ENCODE measurements around the gene RASL11B. TPM values are rescaled to one million over a fixed set of nuclear protein-coding genes. Genes with fewer than 3 reads are reported as not detected.
A peak's percentile ranks its signal among the peaks of the same experiment; 100 is the strongest.

RASL11B gene
- total RNA-seq, 1 donor from 2014 or later = 11.3 TPM

GRCh38 chr4:52869196-52869595 lies 7.1 kb downstream of the RASL11B start:
- H3K27ac Mint-ChIP-seq (ENCODE audit: unreplicated experiment) = no peak overlapping the region

GRCh38 chr4:52869656-52870055 lies 7.5 kb downstream of the RASL11B start:
- H3K27ac Mint-ChIP-seq (ENCODE audit: unreplicated experiment) = no peak overlapping the region
- peaks cover 4% of the 10 kb centered on the region for H3K36me3 Mint-ChIP-seq (ENCODE audit: low read depth)
- H3K27me3 Mint-ChIP-seq (ENCODE audit: low read depth) = no peaks in the 10 kb centered on the region
- no peaks in the 10 kb centered on the region for H3K9me3 Mint-ChIP-seq
- H3K4me3 Mint-ChIP-seq = no peak overlapping the region
- TF ChIP-seq CTCF (conservative IDR thresholded peaks at IDR 0.05) = no peak
- no peak for DNase-seq (ENCODE audit: low read depth, low spot score)
- peaks cover 36% of the 10 kb centered on the region for H3K4me1 Mint-ChIP-seq

More at GRCh38 chr4:52869196-52869595, 7.1 kb downstream of the RASL11B start:
- H3K36me3 Mint-ChIP-seq (ENCODE audit: low read depth) = peaks cover 4% of the 10 kb centered on the region
- H3K27me3 Mint-ChIP-seq (ENCODE audit: low read depth) = no peaks in the 10 kb centered on the region
- no peaks in the 10 kb centered on the region for H3K9me3 Mint-ChIP-seq
- DNase-seq (ENCODE audit: low read depth, low spot score) = no peak
- peaks cover 36% of the 10 kb centered on the region for H3K4me1 Mint-ChIP-seq
- no peak for TF ChIP-seq CTCF (conservative IDR thresholded peaks at IDR 0.05)
- H3K4me3 Mint-ChIP-seq = no peak overlapping the region

GRCh38 chr4:52870225-52870624 lies 8.1 kb downstream of the RASL11B start:
- no peaks in the 10 kb centered on the region for H3K27me3 Mint-ChIP-seq (ENCODE audit: low read depth)
- peak overlapping the region; percentile 58 for H3K27ac Mint-ChIP-seq (ENCODE audit: unreplicated experiment)
- no peak for TF ChIP-seq CTCF (conservative IDR thresholded peaks at IDR 0.05)
- peaks cover 36% of the 10 kb centered on the region for H3K4me1 Mint-ChIP-seq
- H3K4me3 Mint-ChIP-seq = no peak overlapping the region
- peaks cover 4% of the 10 kb centered on the region for H3K36me3 Mint-ChIP-seq (ENCODE audit: low read depth)
- no peak for DNase-seq (ENCODE audit: low read depth, low spot score)
- H3K9me3 Mint-ChIP-seq = no peaks in the 10 kb centered on the region

- no peak overlapping the region for H3K27ac Mint-ChIP-seq (ENCODE audit: unreplicated experiment)
- no peak overlapping the region for H3K4me3 Mint-ChIP-seq
- H3K27me3 Mint-ChIP-seq (ENCODE audit: low read depth) = no peaks in the 10 kb centered on the region
- H3K36me3 Mint-ChIP-seq (ENCODE audit: low read depth) = no peaks in the 10 kb centered on the region
- no peak for DNase-seq (ENCODE audit: low read depth, low spot score)
- H3K9me3 Mint-ChIP-seq = no peaks in the 10 kb centered on the region
- H3K4me1 Mint-ChIP-seq = peaks cover 32% of the 10 kb centered on the region
- no peak for TF ChIP-seq CTCF (conservative IDR thresholded peaks at IDR 0.05)
These were observed 11.1 kb downstream of the RASL11B start for GRCh38 chr4:52873191-52873590.

- no peaks in the 10 kb centered on the region for H3K9me3 Mint-ChIP-seq
- DNase-seq (ENCODE audit: low read depth, low spot score) = no peak
- no peak for TF ChIP-seq CTCF (conservative IDR thresholded peaks at IDR 0.05)
- H3K4me1 Mint-ChIP-seq = peaks cover 28% of the 10 kb centered on the region
- H3K36me3 Mint-ChIP-seq (ENCODE audit: low read depth) = no peaks in the 10 kb centered on the region
- no peak overlapping the region for H3K4me3 Mint-ChIP-seq
- no peak overlapping the region for H3K27ac Mint-ChIP-seq (ENCODE audit: unreplicated experiment)
- H3K27me3 Mint-ChIP-seq (ENCODE audit: low read depth) = no peaks in the 10 kb centered on the region
These were observed 11.8 kb downstream of the RASL11B start for GRCh38 chr4:52873861-52874343.
